Sigmoid colon (tissue), 7 donors: ENCODE measurements around the gene B3GALT6. TPM values are rescaled to one million over a fixed set of nuclear protein-coding genes. Genes with fewer than 3 reads are reported as not detected.

Experiments used
- DNase-seq: peaks from one replicate; pipeline ENCODE4 v3.0.0-alpha.2; 2019
- H3K27ac ChIP-seq, 4 donors: fragments of 200-600 bp; sonication (generic); one replicate each; pipeline ENCODE4 v1.5.1; 2016 to 2019; ENCODE audit warnings: mild to moderate bottlenecking in 1 of 4
- H3K27me3 ChIP-seq, 3 donors: fragments of 200-600 bp; sonication (generic); one replicate each; pipeline ENCODE4 v1.5.1; 2019; ENCODE audit warnings: mild to moderate bottlenecking in 1 of 3
- H3K36me3 ChIP-seq, 4 donors: fragments of 200-600 bp; sonication (generic); one replicate each; pipeline ENCODE4 v1.5.1; 2016 to 2019
- H3K4me1 ChIP-seq, 4 donors: fragments of 200-600 bp; sonication (generic); one replicate each; pipeline ENCODE4 v1.5.1; 2017 to 2019
- H3K4me3 ChIP-seq, 4 donors: fragments of 200-600 bp; sonication (generic); one replicate each; pipeline ENCODE4 v1.5.1; 2017 to 2019; ENCODE audit warnings: mild to moderate bottlenecking in 2 of 4, moderate library complexity in 1 of 4
- H3K9me3 ChIP-seq, 4 donors: fragments of 200-600 bp in 3 of 4; sonication (generic) in 3 of 4; one replicate each; pipeline versions ENCODE4 v1.5.1 to v1.6.1; 2013 to 2019
- EP300 ChIP-seq, 4 donors: sonication (generic); formaldehyde crosslinking; IDR thresholded peaks; one replicate each; pipeline ENCODE4 v1.6.1; 2017; ENCODE audit warnings: antibody characterized with exemption in 4 of 4
- POLR2A ChIP-seq, 2 donors: fragments of 450-650 bp; IDR thresholded peaks; one replicate each; pipeline ENCODE4 v1.6.1; 2016; ENCODE audit warnings: antibody characterized with exemption in 2 of 2, mild to moderate bottlenecking in 2 of 2, moderate library complexity in 2 of 2
- POLR2AphosphoS5 ChIP-seq, 4 donors: sonication (generic); formaldehyde crosslinking; IDR thresholded peaks; one replicate each; pipeline ENCODE4 v1.6.1; 2017; ENCODE audit warnings: antibody characterized with exemption in 4 of 4
- WGBS, 2 donors: extraction: QIAGEN DNeasy Blood & Tissue Kit; methylation state at CpG; one replicate each; pipeline ENCODE4 v1.1.7; 2013; 5-methylcytosine and 5-hydroxymethylcytosine counted together
- intact Hi-C: fragments of 100-400 bp; cut with DNase I; formaldehyde crosslinking; loops from one replicate; pipeline ENCODE4 v1.15.1; 2023
- polyA plus RNA-seq, 3 donors: library from polyadenylated mRNA; stranded (reverse); fragments of 200-250 nt; gene quantifications; one replicate each; pipeline ENCODE4 v1.2.3, GENCODE V29; 2013
- total RNA-seq, 4 donors: library from RNA; depleted of rRNA; stranded (reverse); fragments of >200 nt; gene quantifications; one replicate each; pipeline ENCODE4 v1.1.0, GENCODE V29; 2016
- TF ChIP-seq, protein P1 (sequence below), 4 experiments: fragments of 450-650 bp in 3 of 4; fragments of 200-600 bp in 1 of 4; IDR thresholded peaks; one replicate each; pipeline ENCODE4 v1.5.1; 2016 to 2019; ENCODE audit warnings: antibody characterized with exemption in 4 of 4, mild to moderate bottlenecking in 3 of 4, moderate library complexity in 2 of 4
- donor health status: healthy with polysubstance abuse.
- donor health status: Bipolar disorder and iron deficiency.
- donor health status: healthy.

B3GALT6 gene
- total and polyA plus RNA-seq, 7 donors = 1.8 to 12.5 (median 9.1) TPM

DNA sequence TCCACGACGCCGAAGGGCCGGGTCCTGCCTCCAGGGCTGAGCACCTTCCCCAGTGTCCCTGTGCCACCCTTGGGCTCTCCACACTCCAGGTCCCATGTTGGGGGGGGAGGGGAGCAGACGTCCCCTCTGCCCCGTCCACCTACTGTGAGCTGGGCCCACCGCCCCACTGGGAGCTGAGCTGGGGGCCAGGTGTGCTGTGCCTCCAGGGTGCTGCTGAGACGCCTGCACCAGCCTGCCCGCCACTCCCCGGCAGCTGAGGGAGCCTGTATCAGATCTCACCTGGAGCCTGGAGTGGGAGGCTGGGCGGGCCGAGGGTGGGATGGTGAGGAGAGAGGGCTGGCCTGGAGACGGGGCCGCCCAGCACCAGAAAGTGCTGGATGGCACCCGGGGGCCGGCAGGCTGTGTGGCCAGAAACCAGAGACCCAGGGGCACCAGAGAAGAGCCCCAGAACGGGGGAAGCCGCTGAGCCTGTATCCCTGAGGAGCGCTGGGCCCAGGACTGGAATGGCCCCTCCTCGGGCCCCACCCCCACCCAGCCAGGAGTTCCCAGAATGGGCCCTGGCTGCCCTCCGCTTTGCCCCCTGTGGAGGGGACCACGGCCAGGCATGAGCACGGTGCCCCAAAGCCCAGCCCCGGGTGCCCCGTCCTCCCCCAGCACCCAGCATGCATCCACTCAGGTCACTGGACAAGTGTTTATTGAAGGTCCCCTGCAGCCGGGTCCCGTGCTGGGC, 29.0 kb upstream of the B3GALT6 start:
- intact Hi-C loops = no loop called here
- TF ChIP-seq POLR2A (IDR thresholded peaks at IDR 0.05) (no peak), EP300 (IDR thresholded peaks at IDR 0.05) (no peak)
- TF ChIP-seq, protein P1, sequence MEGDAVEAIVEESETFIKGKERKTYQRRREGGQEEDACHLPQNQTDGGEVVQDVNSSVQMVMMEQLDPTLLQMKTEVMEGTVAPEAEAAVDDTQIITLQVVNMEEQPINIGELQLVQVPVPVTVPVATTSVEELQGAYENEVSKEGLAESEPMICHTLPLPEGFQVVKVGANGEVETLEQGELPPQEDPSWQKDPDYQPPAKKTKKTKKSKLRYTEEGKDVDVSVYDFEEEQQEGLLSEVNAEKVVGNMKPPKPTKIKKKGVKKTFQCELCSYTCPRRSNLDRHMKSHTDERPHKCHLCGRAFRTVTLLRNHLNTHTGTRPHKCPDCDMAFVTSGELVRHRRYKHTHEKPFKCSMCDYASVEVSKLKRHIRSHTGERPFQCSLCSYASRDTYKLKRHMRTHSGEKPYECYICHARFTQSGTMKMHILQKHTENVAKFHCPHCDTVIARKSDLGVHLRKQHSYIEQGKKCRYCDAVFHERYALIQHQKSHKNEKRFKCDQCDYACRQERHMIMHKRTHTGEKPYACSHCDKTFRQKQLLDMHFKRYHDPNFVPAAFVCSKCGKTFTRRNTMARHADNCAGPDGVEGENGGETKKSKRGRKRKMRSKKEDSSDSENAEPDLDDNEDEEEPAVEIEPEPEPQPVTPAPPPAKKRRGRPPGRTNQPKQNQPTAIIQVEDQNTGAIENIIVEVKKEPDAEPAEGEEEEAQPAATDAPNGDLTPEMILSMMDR (IDR thresholded peaks at IDR 0.05) = no peak
- no peak for DNase-seq
- Histone ChIP-seq H3K4me3 (no peak overlapping the region), H3K27ac (no peak overlapping the region), H3K4me1 (peaks cover 0 to 31% (median 27%) of the 10 kb centered on the region in 4 donors), H3K36me3 (no peaks in the 10 kb centered on the region), H3K27me3 (peaks cover 10 to 55% (median 28%) of the 10 kb centered on the region in 3 donors), H3K9me3 (no peaks in the 10 kb centered on the region)
- WGBS, 2 donors = 50 to 82% methylated on average over 27 of the region's 27 CpGs

- Histone ChIP-seq H3K27ac (no peak overlapping the region), H3K4me3 (no peak overlapping the region), H3K9me3 (no peaks in the 10 kb centered on the region), H3K4me1 (peaks cover 0 to 39% (median 35%) of the 10 kb centered on the region in 4 donors), H3K27me3 (peaks cover 10 to 61% (median 28%) of the 10 kb centered on the region in 3 donors), H3K36me3 (no peaks in the 10 kb centered on the region)
- DNase-seq = no peak
- intact Hi-C loops = no loop called here
- TF ChIP-seq POLR2A (IDR thresholded peaks at IDR 0.05) = no peak
- no peak for TF ChIP-seq POLR2AphosphoS5 (IDR thresholded peaks at IDR 0.05)
- TF ChIP-seq EP300 (IDR thresholded peaks at IDR 0.05) = no peak
- TF ChIP-seq, protein P1 (IDR thresholded peaks at IDR 0.05) = no peak
- WGBS, 2 donors = 78 to 87% methylated on average over 49 of the region's 49 CpGs
These were observed 28.2 kb upstream of the B3GALT6 start for GRCh38 chr1:1203561-1204424.

DNA sequence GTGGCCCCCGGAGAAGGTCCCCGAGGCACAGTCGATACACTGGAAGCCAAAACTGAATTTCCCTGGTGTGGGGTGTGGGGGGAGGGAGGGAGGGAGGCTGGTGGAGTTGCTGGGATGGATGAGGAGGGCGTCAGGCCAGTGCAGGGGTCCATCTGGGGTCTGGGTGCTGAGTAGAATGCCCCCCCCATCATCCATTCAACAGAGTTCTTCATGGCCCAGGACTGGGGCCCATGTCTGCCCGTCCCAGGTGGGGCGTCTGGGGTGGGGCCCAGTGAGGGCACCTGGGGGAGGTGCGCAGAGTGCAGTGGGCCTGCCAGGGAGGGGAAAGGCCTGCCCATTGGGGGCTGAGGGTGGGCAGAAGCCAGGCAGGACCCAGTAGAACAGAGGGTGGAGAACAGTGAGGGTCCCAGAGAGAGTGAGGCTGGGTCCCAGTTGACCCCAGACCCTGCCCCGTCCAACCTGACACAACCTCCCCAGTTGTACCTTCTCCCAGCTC, 27.6 kb upstream of the B3GALT6 start:
- intact Hi-C loops = no loop called here
- Histone ChIP-seq H3K27ac (no peak overlapping the region), H3K27me3 (peaks cover 10 to 61% (median 28%) of the 10 kb centered on the region in 3 donors), H3K4me1 (peaks cover 0 to 39% (median 37%) of the 10 kb centered on the region in 4 donors), H3K36me3 (no peaks in the 10 kb centered on the region), H3K9me3 (no peaks in the 10 kb centered on the region), H3K4me3 (no peak overlapping the region)
- TF ChIP-seq POLR2AphosphoS5 (IDR thresholded peaks at IDR 0.05) (no peak), POLR2A (IDR thresholded peaks at IDR 0.05) (no peak), EP300 (IDR thresholded peaks at IDR 0.05) (no peak)
- TF ChIP-seq, protein P1 (IDR thresholded peaks at IDR 0.05) = no peak
- no peak for DNase-seq
- 74 to 87% methylated on average over 8 of the region's 8 CpGs for WGBS, 2 donors

- no peaks in the 10 kb centered on the region for H3K9me3 ChIP-seq
- 86 to 89% methylated on average over 19 of the region's 19 CpGs for WGBS, 2 donors
- no peak overlapping the region for H3K27ac ChIP-seq
- H3K4me1 ChIP-seq = peaks cover 0 to 39% (median 37%) of the 10 kb centered on the region in 4 donors
- no peak for DNase-seq
- H3K36me3 ChIP-seq = no peaks in the 10 kb centered on the region
- intact Hi-C loops = loop anchor here (5.0 kb wide), 1 partner anchor 48 kb away; no protein-coding TSS in a partner anchor
- TF ChIP-seq, protein P1 (IDR thresholded peaks at IDR 0.05) = no peak
- no peak for TF ChIP-seq EP300 (IDR thresholded peaks at IDR 0.05)
- no peak for TF ChIP-seq POLR2AphosphoS5 (IDR thresholded peaks at IDR 0.05)
- no peak for TF ChIP-seq POLR2A (IDR thresholded peaks at IDR 0.05)
- H3K4me3 ChIP-seq = no peak overlapping the region
- peaks cover 10 to 61% (median 28%) of the 10 kb centered on the region in 3 donors for H3K27me3 ChIP-seq
These were observed 26.9 kb upstream of the B3GALT6 start for GRCh38 chr1:1204998-1205768.
